ENCODE measurements around the gene HTR7. TPM values are rescaled to one million over a fixed set of nuclear protein-coding genes. Genes with fewer than 3 reads are reported as not detected.
"Not testable (repeated sequence)": the region's sequence is repeated elsewhere in the genome, so short reads cannot be mapped to it uniquely, and the experiment has no call there.

The HTR7 gene
- total and polyA plus RNA-seq, 9 of the 15 experiments (the other 6 are each of a cell fraction or from before 2014, with no cell fraction given) = 0.07 to 0.33 (median 0.18) TPM

DNA sequence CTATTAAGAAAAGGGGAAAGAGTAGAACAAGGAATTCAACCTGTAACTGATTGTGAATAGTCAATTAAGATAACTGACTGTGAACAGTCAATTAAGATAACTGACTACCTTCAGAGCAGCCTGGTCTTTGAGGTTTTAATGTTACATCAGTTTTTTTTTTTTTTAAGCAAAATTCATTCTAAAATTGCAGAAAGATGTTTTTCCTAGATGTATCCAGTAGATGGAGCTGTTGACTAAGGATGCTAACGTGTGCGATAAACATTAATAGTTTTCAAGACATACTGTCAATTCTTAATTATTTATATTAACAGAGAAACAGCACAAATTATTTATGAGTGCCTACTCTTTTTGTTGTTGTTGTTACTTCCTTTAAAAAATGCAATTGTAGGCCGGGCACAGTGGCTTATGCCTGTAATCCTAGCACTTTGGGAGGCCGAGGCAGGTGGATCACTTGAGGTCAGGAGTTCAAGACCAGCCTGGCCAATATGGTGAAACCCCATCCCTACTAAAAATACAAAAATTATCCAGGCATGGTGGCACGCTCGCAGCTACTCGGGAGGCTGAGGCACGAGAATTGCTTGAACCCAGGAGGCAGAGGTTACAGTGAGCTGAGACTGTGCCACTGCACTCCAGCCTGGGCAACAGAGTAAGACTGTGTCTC is 22.4 kb upstream of the HTR7 start:
- intact Hi-C loops (cut with micrococcal nuclease); H3K27ac ChIP-seq (ENCODE audit: extremely low read depth, low read depth, low read length); ATAC-seq; H3K4me1 ChIP-seq (replicated peaks in 1 of 2; ENCODE audit: control insufficient read depth in 2 of 2, insufficient read depth in 2 of 2, low read length in 2 of 2); H3K4me3 ChIP-seq; H3K79me2 ChIP-seq (ENCODE audit: control insufficient read depth, insufficient read depth, low read length); H3K4me2 ChIP-seq (ENCODE audit: insufficient read depth, low read length); H4K20me1 ChIP-seq (replicated peaks; ENCODE audit: control insufficient read depth, insufficient read depth, low read length); H3K9ac ChIP-seq (ENCODE audit: insufficient read depth in 1 of 2, low read depth in 2 of 2, low read length in 2 of 2); in situ Hi-C loops (cut with MboI); H3K27me3 ChIP-seq (ENCODE audit: control insufficient read depth in 2 of 2, insufficient read depth in 2 of 2, low read length in 2 of 2); H2AFZ ChIP-seq (ENCODE audit: low read depth, low read length); H3K9me1 ChIP-seq (ENCODE audit: control insufficient read depth, insufficient read depth, low read length); H3K9me3 ChIP-seq (replicated peaks; ENCODE audit: control insufficient read depth, insufficient read depth, low read depth, low read length); BruUV-seq (replicated peaks): not testable (repeated sequence)
- CTCF ChIA-PET (ENCODE audit: low intra/inter-chr PET ratio) = interaction anchor here (0.7 to 1.1 kb wide), 3 partner anchors 31 to 418 kb away, joined by 3 to 8 read pairs (median 3); no protein-coding TSS in a partner anchor
- POLR2A ChIA-PET = interaction anchor here (1.2 kb wide), 1 partner anchor 370 kb away, joined by 3 read pairs; no protein-coding TSS in a partner anchor
- H3K36me3 ChIP-seq (ENCODE audit: control insufficient read depth, insufficient read depth, low read length) = peaks cover 83% of the 10 kb centered on the region
- FAIRE-seq = peak; percentile 52
- peak in 3 of 4 experiments; percentile 12 to 29 (median 13) for DNase-seq (ENCODE audit: extremely low read depth in 1 of 4, low spot score in 3 of 4)
- TF ChIP-seq, protein P1, sequence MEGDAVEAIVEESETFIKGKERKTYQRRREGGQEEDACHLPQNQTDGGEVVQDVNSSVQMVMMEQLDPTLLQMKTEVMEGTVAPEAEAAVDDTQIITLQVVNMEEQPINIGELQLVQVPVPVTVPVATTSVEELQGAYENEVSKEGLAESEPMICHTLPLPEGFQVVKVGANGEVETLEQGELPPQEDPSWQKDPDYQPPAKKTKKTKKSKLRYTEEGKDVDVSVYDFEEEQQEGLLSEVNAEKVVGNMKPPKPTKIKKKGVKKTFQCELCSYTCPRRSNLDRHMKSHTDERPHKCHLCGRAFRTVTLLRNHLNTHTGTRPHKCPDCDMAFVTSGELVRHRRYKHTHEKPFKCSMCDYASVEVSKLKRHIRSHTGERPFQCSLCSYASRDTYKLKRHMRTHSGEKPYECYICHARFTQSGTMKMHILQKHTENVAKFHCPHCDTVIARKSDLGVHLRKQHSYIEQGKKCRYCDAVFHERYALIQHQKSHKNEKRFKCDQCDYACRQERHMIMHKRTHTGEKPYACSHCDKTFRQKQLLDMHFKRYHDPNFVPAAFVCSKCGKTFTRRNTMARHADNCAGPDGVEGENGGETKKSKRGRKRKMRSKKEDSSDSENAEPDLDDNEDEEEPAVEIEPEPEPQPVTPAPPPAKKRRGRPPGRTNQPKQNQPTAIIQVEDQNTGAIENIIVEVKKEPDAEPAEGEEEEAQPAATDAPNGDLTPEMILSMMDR (IDR thresholded peaks at IDR 0.05 in 2 of 3, conservative IDR thresholded peaks at IDR 0.05 in 1 of 3; ENCODE audit: insufficient read depth in 2 of 3, low read depth in 1 of 3, low read length in 3 of 3) = peak in 1 of 3 experiments; percentile 54; a peak in 3 of 6 replicates
- TF ChIP-seq RAD21 (CRISPR knock-in tag; conservative IDR thresholded peaks at IDR 0.05 in 1 of 2, IDR thresholded peaks at IDR 0.05 in 1 of 2) (peak; percentile 9 to 26; a peak in 2 of 4 replicates), ZNF384 (IDR thresholded peaks at IDR 0.05; ENCODE audit: low read depth, low read length) (peak; percentile 76)
- WGBS (ENCODE audit: insufficient coverage, low coverage, missing lambda C conversion rate) = 70% methylated on average over 7 of the region's 8 CpGs

All from K562 (cell line).